A549 (cell line): ENCODE measurements around the gene TRPC6. TPM values are rescaled to one million over a fixed set of nuclear protein-coding genes. Genes with fewer than 3 reads are reported as not detected.
A peak's percentile ranks its signal among the peaks of the same experiment; 100 is the strongest.

Source experiments
- ATAC-seq, 2 experiments: fragments of 200-7000 bp in 1 of 2; fragments of >200 bp in 1 of 2; cut with Nextera tagmentation in 1 of 2; cut with Tn5 transposase in 1 of 2; 3 replicates each; pipeline versions ENCODE4 v1.8.0 to v1.9.1; 2018 to 2020; ENCODE audit warnings: mild to moderate bottlenecking in 1 of 2, moderate library complexity in 1 of 2
- CTCF ChIA-PET: fragments of 300-600 bp; sonication (Branson Sonifier 250); formaldehyde crosslinking; extraction: SDS; loops from one replicate; lab custom pipeline; 2021; ENCODE audit warnings: antibody characterized with exemption, inconsistent platforms; lab: Yijun Ruan, JAX
- POLR2A ChIA-PET: fragments of 350-600 bp; formaldehyde crosslinking; extraction: SDS; loops from one replicate; lab custom pipeline; 2021; ENCODE audit warnings: antibody characterized with exemption, inconsistent platforms; lab: Yijun Ruan, JAX
- DNase-seq, 2 experiments: peaks; one replicate each; pipeline versions ENCODE4 v3.0.0 to v3.0.0-alpha.2; 2011 to 2016; ENCODE audit warnings: low read depth in 1 of 2, low spot score in 1 of 2
- FAIRE-seq: peaks from 2 replicates; lab custom pipeline; 2011; peaks lifted over from hg19 to GRCh38; lab: Jason Lieb, UNC
- H3K27ac ChIP-seq, 2 experiments: fragments of >200 bp; sonication (Bioruptor Twin); formaldehyde crosslinking; 3 replicates each; pipeline ENCODE4 v1.5.1; 2016 to 2017
- H3K4me1 ChIP-seq: fragments of >200 bp; sonication (Bioruptor Twin); formaldehyde crosslinking; 3 replicates; pipeline ENCODE4 v1.6.1; 2016
- H3K4me2 ChIP-seq: fragments of >200 bp; sonication (Bioruptor Twin); formaldehyde crosslinking; 3 replicates; pipeline ENCODE4 v1.6.1; 2016
- H3K4me3 ChIP-seq: fragments of >200 bp; sonication (Bioruptor Twin); formaldehyde crosslinking; 3 replicates; pipeline ENCODE4 v1.5.1; 2016
- H3K9me3 ChIP-seq: fragments of >200 bp; sonication (Bioruptor Twin); formaldehyde crosslinking; 3 replicates; pipeline ENCODE4 v1.6.1; 2016
- CBX2 ChIP-seq: fragments of 200-600 bp; sonication (generic); IDR thresholded peaks from 2 replicates; pipeline ENCODE4 v1.6.1; 2016; ENCODE audit warnings: low read depth, mild to moderate bottlenecking, borderline replicate concordance
- CBX8 ChIP-seq: fragments of 200-600 bp; sonication (generic); IDR thresholded peaks from 2 replicates; pipeline ENCODE4 v1.6.1; 2016
- CHD4 ChIP-seq: fragments of 200-600 bp; sonication (generic); IDR thresholded peaks from 2 replicates; pipeline ENCODE4 v1.6.1; 2016; ENCODE audit warnings: antibody characterized with exemption, mild to moderate bottlenecking, borderline replicate concordance
- EHMT2 ChIP-seq: fragments of 200-600 bp; sonication (generic); IDR thresholded peaks from 2 replicates; pipeline ENCODE4 v1.6.1; 2016; ENCODE audit warnings: antibody characterized with exemption, low read depth, mild to moderate bottlenecking, moderate library complexity
- ELK1 ChIP-seq: fragments of 150-350 bp; IDR thresholded peaks from 2 replicates; pipeline ENCODE4 v1.6.1; 2014; ENCODE audit warnings: low read depth, mild to moderate bottlenecking, low read length
- ESRRA ChIP-seq: fragments of 150-350 bp; IDR thresholded peaks from 2 replicates; pipeline ENCODE4 v1.6.1; 2014; ENCODE audit warnings: mild to moderate bottlenecking, low read length, borderline replicate concordance
- FOSB ChIP-seq: fragments of 250-450 bp; sonication (Bioruptor Pico); IDR thresholded peaks from 2 replicates; pipeline ENCODE4 v1.5.0; 2020; ENCODE audit warnings: mild to moderate bottlenecking, moderate library complexity
- FOSL2 ChIP-seq, 2 experiments: fragments of 450-650 bp in 1 of 2; fragments of >200 bp in 1 of 2; sonication (Bioruptor Twin) in 1 of 2; formaldehyde crosslinking; IDR thresholded peaks; 2 replicates each; pipeline versions ENCODE4 v1.5.0 to v1.6.1; 2016 to 2020; ENCODE audit warnings: mild to moderate bottlenecking in 1 of 2, moderate library complexity in 1 of 2
- HDAC2 ChIP-seq: fragments of 200-600 bp; sonication (generic); IDR thresholded peaks from 2 replicates; pipeline ENCODE4 v1.6.1; 2016
- HES2 ChIP-seq: fragments of >200 bp; sonication (Bioruptor Twin); formaldehyde crosslinking; IDR thresholded peaks from 2 replicates; pipeline ENCODE4 v1.6.1; 2016
- HOXA7 ChIP-seq: fragments of 250-450 bp; sonication (Bioruptor Pico); IDR thresholded peaks from 2 replicates; pipeline ENCODE4 v1.5.0; 2020; ENCODE audit warnings: mild to moderate bottlenecking, moderate library complexity
- JUN ChIP-seq, 2 experiments: fragments of >200 bp; sonication (Bioruptor Twin); formaldehyde crosslinking; IDR thresholded peaks; 2 replicates in 1 of 2; 3 replicates in 1 of 2; pipeline ENCODE4 v1.6.1; 2016 to 2017
- KDM5A ChIP-seq: fragments of 200-600 bp; sonication (generic); IDR thresholded peaks from 2 replicates; pipeline ENCODE4 v1.6.1; 2016; ENCODE audit warnings: antibody characterized with exemption, mild to moderate bottlenecking
- MAFK ChIP-seq: fragments of 450-650 bp; IDR thresholded peaks from 2 replicates; pipeline ENCODE4 v1.6.1; 2014; ENCODE audit not compliant: partially characterized antibody
- NR3C1 ChIP-seq: fragments of >200 bp; sonication (Bioruptor Twin); formaldehyde crosslinking; IDR thresholded peaks from 3 replicates; pipeline ENCODE4 v1.6.1; 2017
- PHF8 ChIP-seq: fragments of 200-600 bp; sonication (generic); IDR thresholded peaks from 2 replicates; pipeline ENCODE4 v1.6.1; 2016; ENCODE audit warnings: low read depth, mild to moderate bottlenecking, antibody characterized with exemption, moderate library complexity, borderline replicate concordance
- POLR2AphosphoS2 ChIP-seq: conservative IDR thresholded peaks from 2 replicates; pipeline ENCODE4 v1.6.1; 2012; ENCODE audit warnings: low read length, improper control_type of control experiment, inconsistent platforms
- RARB ChIP-seq: fragments of 250-450 bp; sonication (Bioruptor Pico); IDR thresholded peaks from 2 replicates; pipeline ENCODE4 v1.8.0; 2021; ENCODE audit warnings: mild to moderate bottlenecking, moderate library complexity
- RCOR1 ChIP-seq: fragments of 150-350 bp; IDR thresholded peaks from 2 replicates; pipeline ENCODE4 v1.6.1; 2014; ENCODE audit warnings: antibody characterized with exemption, low read length, low read depth
- SREBF2 ChIP-seq: fragments of 450-650 bp; IDR thresholded peaks from 2 replicates; pipeline ENCODE4 v1.6.1; 2014; ENCODE audit warnings: mild to moderate bottlenecking, moderate library complexity
- USF2 ChIP-seq: fragments of 450-650 bp; IDR thresholded peaks from 2 replicates; pipeline ENCODE4 v1.6.1; 2014; ENCODE audit warnings: antibody characterized with exemption
- ZFP36 ChIP-seq: fragments of 450-650 bp; IDR thresholded peaks from 2 replicates; pipeline ENCODE4 v1.6.1; 2014; ENCODE audit warnings: borderline replicate concordance; ENCODE audit not compliant: partially characterized antibody
- WGBS: methylation state at CpG from one replicate; pipeline ENCODE4 v1.1.6; 2017; ENCODE audit errors: missing lambda C conversion rate; 5-methylcytosine and 5-hydroxymethylcytosine counted together
- polyA minus RNA-seq: library from RNA; depleted of rRNA, polyadenylated mRNA; stranded (reverse); fragments of >200 nt; gene quantifications from 2 replicates; pipeline ENCODE4 v1.2.3, GENCODE V29; 2011; rRNA and poly(A)+ RNA removed
- polyA plus RNA-seq, 4 experiments: library from polyadenylated mRNA; depleted of rRNA in 3 of 4; stranded (reverse); fragments of >200 nt; fragmentation: RNase III in 1 of 4; extraction: RNeasy Plus Mini Kit Qiagen cat#74134 plus additional on column Dnase treatment in 1 of 4; gene quantifications; 2 replicates in 3 of 4; 3 replicates in 1 of 4; pipeline ENCODE4 v1.2.3, GENCODE V29; 2011 to 2017
- TF ChIP-seq, protein P1 (sequence below): fragments of >200 bp; sonication (Bioruptor Twin); formaldehyde crosslinking; IDR thresholded peaks from 3 replicates; pipeline ENCODE4 v1.5.1; 2016

TRPC6 gene
- polyA plus RNA-seq (2011; rRNA removed) (1.0 and 1.2 TPM in 2 replicates), polyA plus RNA-seq (2017; fragmentation: RNase III; extraction: RNeasy Plus Mini Kit Qiagen cat#74134 plus additional on column Dnase treatment) (0.26 to 0.70 TPM (median 0.30 TPM) in 3 replicates), polyA minus RNA-seq (1.7 and 2.7 TPM in 2 replicates)
- polyA plus RNA-seq (2012; cell fraction: cytosol; rRNA removed), result 0.18 and 0.20 TPM in 2 replicates
- 0.22 and 0.28 TPM in 2 replicates for polyA plus RNA-seq (2012; cell fraction: nucleus; rRNA removed)

- Histone ChIP-seq H3K4me3 (peak within 1 kb of the TSS; percentile 71), H3K9me3 (no peaks in the 10 kb centered on the region; the same call in 2 of the 3 replicates), H3K4me1 (no peaks in the 10 kb centered on the region), H3K4me2 (peak within 1 kb of the TSS; percentile 100), H3K27ac (peak within 1 kb of the TSS; percentile 50 to 73; a peak in 5 of 6 replicates)
- POLR2A ChIA-PET, result no interaction called here
- CTCF ChIA-PET, result no interaction called here
- ATAC-seq, result peak; percentile 91 to 96
- no peak for TF ChIP-seq PHF8
- no peak for TF ChIP-seq EHMT2
- TF ChIP-seq MAFK, result no peak
- no peak for TF ChIP-seq ESRRA
- no peak for TF ChIP-seq HDAC2
- no peak for TF ChIP-seq CHD4
- TF ChIP-seq NR3C1, result no peak
- TF ChIP-seq CBX8, result no peak
- TF ChIP-seq RCOR1, result no peak
- no peak for TF ChIP-seq CBX2
- TF ChIP-seq KDM5A, result no peak
- FAIRE-seq, result no peak
- DNase-seq, result peak; percentile 33 to 43
- 3% methylated on average over 22 of the region's 74 CpGs for WGBS
Measured at GRCh38 chr11:101583251-101584128, at the start of gene TRPC6. TSS of gene TRPC6 (minus strand) at chr11:101584007. CDS start at chr11:101583503, 504 bp downstream.

- FAIRE-seq, result no peak
- POLR2A ChIA-PET, result no interaction called here
- whole genome bisulfite sequencing, result 73% methylated on average over 2 of the region's 3 CpGs
- TF ChIP-seq POLR2AphosphoS2 (no peak), NR3C1 (no peak), HES2 (no peak), HDAC2 (no peak), MAFK (no peak), ESRRA (no peak), HOXA7 (CRISPR knock-in tag) (no peak), FOSB (CRISPR knock-in tag) (no peak), JUN (IDR thresholded peaks at IDR 0.05) (no peak), SREBF2 (no peak), ZFP36 (no peak), ELK1 (no peak), CHD4 (no peak), FOSL2 (IDR thresholded peaks at IDR 0.05) (no peak), FOSL2 (CRISPR knock-in tag; IDR thresholded peaks at IDR 0.05) (no peak), RARB (CRISPR knock-in tag) (no peak), USF2 (no peak), EHMT2 (no peak)
- TF ChIP-seq, protein P1, sequence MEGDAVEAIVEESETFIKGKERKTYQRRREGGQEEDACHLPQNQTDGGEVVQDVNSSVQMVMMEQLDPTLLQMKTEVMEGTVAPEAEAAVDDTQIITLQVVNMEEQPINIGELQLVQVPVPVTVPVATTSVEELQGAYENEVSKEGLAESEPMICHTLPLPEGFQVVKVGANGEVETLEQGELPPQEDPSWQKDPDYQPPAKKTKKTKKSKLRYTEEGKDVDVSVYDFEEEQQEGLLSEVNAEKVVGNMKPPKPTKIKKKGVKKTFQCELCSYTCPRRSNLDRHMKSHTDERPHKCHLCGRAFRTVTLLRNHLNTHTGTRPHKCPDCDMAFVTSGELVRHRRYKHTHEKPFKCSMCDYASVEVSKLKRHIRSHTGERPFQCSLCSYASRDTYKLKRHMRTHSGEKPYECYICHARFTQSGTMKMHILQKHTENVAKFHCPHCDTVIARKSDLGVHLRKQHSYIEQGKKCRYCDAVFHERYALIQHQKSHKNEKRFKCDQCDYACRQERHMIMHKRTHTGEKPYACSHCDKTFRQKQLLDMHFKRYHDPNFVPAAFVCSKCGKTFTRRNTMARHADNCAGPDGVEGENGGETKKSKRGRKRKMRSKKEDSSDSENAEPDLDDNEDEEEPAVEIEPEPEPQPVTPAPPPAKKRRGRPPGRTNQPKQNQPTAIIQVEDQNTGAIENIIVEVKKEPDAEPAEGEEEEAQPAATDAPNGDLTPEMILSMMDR, result no peak
- Histone ChIP-seq H3K27ac (no peak overlapping the region), H3K9me3 (no peaks in the 10 kb centered on the region), H3K4me2 (no peak overlapping the region), H3K4me1 (no peaks in the 10 kb centered on the region), H3K4me3 (no peak overlapping the region)
- no peak for DNase-seq
- no peak for ATAC-seq
- CTCF ChIA-PET, result no interaction called here
Measured at GRCh38 chr11:101620026-101620425, 36.2 kb upstream of the TRPC6 start.
